Measurements from ENCODE around the gene SLX9. TPM values are rescaled to one million over a fixed set of nuclear protein-coding genes. Genes with fewer than 3 reads are reported as not detected.
A peak's percentile ranks its signal among the peaks of the same experiment; 100 is the strongest.

The SLX9 gene
- total and polyA plus RNA-seq, 2 donors (not counting 1 experiment from before 2014, with no cell fraction given): 11.7 to 15.9 TPM

DNA sequence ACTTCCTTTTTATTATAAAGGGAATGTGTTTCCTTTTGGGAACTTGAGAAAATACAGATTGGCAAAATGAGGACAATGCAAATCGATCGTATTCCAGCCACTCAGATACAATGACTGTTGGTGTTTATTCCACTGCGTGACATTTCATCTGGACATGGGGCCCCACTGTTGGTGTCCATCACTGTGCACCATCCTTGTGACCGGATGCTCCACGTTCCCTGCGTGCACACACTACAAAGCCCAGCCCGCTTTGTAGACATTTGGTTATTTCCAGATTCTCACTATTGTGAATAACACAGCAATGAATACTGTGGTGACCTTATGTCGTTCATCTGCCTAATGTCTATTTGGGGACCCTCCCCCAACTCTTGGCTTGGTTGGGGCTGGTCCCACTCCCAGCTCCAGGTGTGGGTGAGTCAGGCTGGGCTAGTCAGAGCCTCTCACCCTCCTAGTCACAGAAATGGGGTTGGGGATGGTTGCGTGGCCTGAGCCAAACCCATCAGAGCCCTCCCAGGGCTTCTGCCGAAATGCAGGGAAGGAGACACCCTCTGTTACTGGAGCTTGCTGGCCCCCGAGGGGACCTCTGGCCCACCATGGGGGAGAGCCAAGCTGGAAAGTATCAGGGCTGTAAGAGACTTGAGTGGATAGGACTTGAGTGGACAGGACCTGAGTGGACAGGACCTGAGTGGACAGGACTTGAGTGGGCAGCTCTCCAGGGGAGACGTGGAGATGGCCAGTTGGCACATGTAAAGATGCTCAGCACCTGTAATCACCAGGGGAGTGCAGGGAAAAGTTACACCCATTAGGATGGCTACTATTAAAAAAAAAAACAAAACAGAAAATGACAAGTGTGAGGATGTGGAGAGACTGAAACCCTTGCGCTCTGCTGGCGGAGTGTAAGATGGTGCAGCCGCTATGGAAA, 77.5 kb downstream of the SLX9 start:
- WGBS (ENCODE audit: insufficient coverage): 91% methylated on average over 11 of the region's 15 CpGs
- peak overlapping the region; percentile 83 for H3K4me3 Mint-ChIP-seq
- Histone ChIP-seq H3K27ac (ENCODE audit: low read length in 2 of 2) (no peak overlapping the region), H3K79me2 (ENCODE audit: control insufficient read depth, insufficient read depth, low read length) (no peaks in the 10 kb centered on the region), H3K9me3 (ENCODE audit: control extremely low read depth in 1 of 3, control insufficient read depth in 2 of 3, insufficient read depth in 1 of 3, low read length in 2 of 3) (peaks cover 0 to 5% (median 0%) of the 10 kb centered on the region in 3 donors), H3K9ac (ENCODE audit: low read length) (peak overlapping the region; percentile 42), H4K20me1 (ENCODE audit: control insufficient read depth, insufficient read depth, low read length, poor library complexity, severe bottlenecking) (no peaks in the 10 kb centered on the region), H3K4me3 (ENCODE audit: control extremely low read depth in 1 of 5, extremely low read depth in 1 of 5, insufficient read depth in 1 of 5, low read depth in 2 of 5, low read length in 4 of 5) (no peak overlapping the region), H3K36me3 (replicated peaks in 1 of 2; ENCODE audit: control extremely low read depth in 1 of 2, control insufficient read depth in 1 of 2, extremely low read depth in 1 of 2, insufficient read depth in 2 of 2, low read length in 1 of 2) (no peaks in the 10 kb centered on the region), H3K4me2 (replicated peaks; ENCODE audit: low read depth, low read length, poor library complexity, severe bottlenecking) (peak overlapping the region; percentile 83), H3K27me3 (replicated peaks in 1 of 4; ENCODE audit: control extremely low read depth in 1 of 4, control insufficient read depth in 3 of 4, insufficient read depth in 4 of 4, low read length in 3 of 4) (peaks cover 0 to 55% (median 10%) of the 10 kb centered on the region in 4 experiments), H3K4me1 (ENCODE audit: control insufficient read depth in 2 of 2, insufficient read depth in 2 of 2, low read length in 2 of 2) (peaks cover 7 to 17% of the 10 kb centered on the region in 2 donors), H2AFZ (ENCODE audit: insufficient read depth, low read depth, low read length, poor library complexity, severe bottlenecking) (no peak overlapping the region)
- H3K27ac Mint-ChIP-seq: no peak overlapping the region
- no peaks in the 10 kb centered on the region for H3K9me3 Mint-ChIP-seq (ENCODE audit: insufficient read depth)
- ChIA-PET CTCF (no interaction called here), POLR2A (no interaction called here)
- intact Hi-C loops (cut with micrococcal nuclease): no loop called here
- H3K4me1 Mint-ChIP-seq: peaks cover 11% of the 10 kb centered on the region
- ATAC-seq (ENCODE audit: low read depth): no peak
- TF ChIP-seq EZH2 (IDR thresholded peaks at IDR 0.05; ENCODE audit: borderline replicate concordance, insufficient read depth, low read depth, low read length, poor library complexity, severe bottlenecking): no peak
- TF ChIP-seq, protein P1, sequence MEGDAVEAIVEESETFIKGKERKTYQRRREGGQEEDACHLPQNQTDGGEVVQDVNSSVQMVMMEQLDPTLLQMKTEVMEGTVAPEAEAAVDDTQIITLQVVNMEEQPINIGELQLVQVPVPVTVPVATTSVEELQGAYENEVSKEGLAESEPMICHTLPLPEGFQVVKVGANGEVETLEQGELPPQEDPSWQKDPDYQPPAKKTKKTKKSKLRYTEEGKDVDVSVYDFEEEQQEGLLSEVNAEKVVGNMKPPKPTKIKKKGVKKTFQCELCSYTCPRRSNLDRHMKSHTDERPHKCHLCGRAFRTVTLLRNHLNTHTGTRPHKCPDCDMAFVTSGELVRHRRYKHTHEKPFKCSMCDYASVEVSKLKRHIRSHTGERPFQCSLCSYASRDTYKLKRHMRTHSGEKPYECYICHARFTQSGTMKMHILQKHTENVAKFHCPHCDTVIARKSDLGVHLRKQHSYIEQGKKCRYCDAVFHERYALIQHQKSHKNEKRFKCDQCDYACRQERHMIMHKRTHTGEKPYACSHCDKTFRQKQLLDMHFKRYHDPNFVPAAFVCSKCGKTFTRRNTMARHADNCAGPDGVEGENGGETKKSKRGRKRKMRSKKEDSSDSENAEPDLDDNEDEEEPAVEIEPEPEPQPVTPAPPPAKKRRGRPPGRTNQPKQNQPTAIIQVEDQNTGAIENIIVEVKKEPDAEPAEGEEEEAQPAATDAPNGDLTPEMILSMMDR (IDR thresholded peaks at IDR 0.05): no peak
- peaks cover 34% of the 10 kb centered on the region for H3K27me3 Mint-ChIP-seq
- DNase-seq: no peak
